HepG2 (cell line): ENCODE results near the gene IL27RA. TPM values are rescaled to one million over a fixed set of nuclear protein-coding genes. Genes with fewer than 3 reads are reported as not detected.
A peak's percentile ranks its signal among the peaks of the same experiment; 100 is the strongest.

Source experiments
- CHD2 ChIP-seq: IDR thresholded peaks from 2 replicates; pipeline ENCODE4 v1.6.1; 2011; ENCODE audit warnings: low read depth, low read length, improper control_type of control experiment
- LRRFIP1 ChIP-seq: sonication (generic); formaldehyde crosslinking; conservative IDR thresholded peaks from 2 replicates; pipeline ENCODE4 v1.4.0; 2020; ENCODE audit warnings: missing genetic modification reagents
- POLR2A ChIP-seq, 2 experiments: IDR thresholded peaks; 2 replicates each; pipeline ENCODE4 v1.6.1; 2011; ENCODE audit warnings: low read depth in 2 of 2, low read length in 2 of 2, mild to moderate bottlenecking in 1 of 2, moderate library complexity in 1 of 2; ENCODE audit not compliant: insufficient read depth in 1 of 2
- SNAPC4 ChIP-seq: sonication (generic); formaldehyde crosslinking; IDR thresholded peaks from 2 replicates; pipeline ENCODE4 v1.4.0; 2020; ENCODE audit warnings: mild to moderate bottlenecking, missing genetic modification reagents
- TCF7L2 ChIP-seq: IDR thresholded peaks from 2 replicates; pipeline ENCODE4 v1.6.1; 2011; ENCODE audit warnings: mild to moderate bottlenecking, low read depth, low read length, moderate library complexity
- ZBTB7A ChIP-seq: sonication (generic); formaldehyde crosslinking; IDR thresholded peaks from 2 replicates; pipeline ENCODE4 v1.8.0; 2022; ENCODE audit warnings: mild to moderate bottlenecking, missing genetic modification reagents
- ZMYM4 ChIP-seq: sonication (generic); formaldehyde crosslinking; IDR thresholded peaks from 2 replicates; pipeline ENCODE4 v1.8.1; 2023; ENCODE audit warnings: mild to moderate bottlenecking, missing genetic modification reagents
- polyA plus RNA-seq, 8 experiments: library from polyadenylated mRNA; depleted of rRNA in 3 of 8; stranded (reverse) in 7 of 8; unstranded in 1 of 8; fragments of >200 nt; fragmentation: Illumina TruSeq in 4 of 8; extraction: Trizol in 4 of 8; gene quantifications; 2 replicates each; pipeline versions ENCODE4 v1.2.1 to v1.2.3, GENCODE V29; 2011 to 2016; ENCODE audit warnings: low read depth in 4 of 8, missing spikeins in 1 of 8, mixed read lengths in 1 of 8; ENCODE audit not compliant: insufficient read depth in 1 of 8
- total RNA-seq, 5 experiments: library from RNA; depleted of rRNA; stranded (reverse); fragments of >200 nt; fragmentation: Illumina TruSeq; extraction: Trizol; gene quantifications; 2 replicates each; pipeline ENCODE4 v1.2.3, GENCODE V29; 2016; ENCODE audit warnings: low read depth in 1 of 5
- TF ChIP-seq, protein P1 (sequence below): sonication (generic); formaldehyde crosslinking; IDR thresholded peaks from 2 replicates; pipeline ENCODE4 v1.5.1; 2020; ENCODE audit warnings: missing genetic modification reagents, mild to moderate bottlenecking, borderline replicate concordance
- TF ChIP-seq, protein P2 (sequence below): sonication (generic); formaldehyde crosslinking; IDR thresholded peaks from 2 replicates; pipeline ENCODE4 v1.5.0; 2020; ENCODE audit warnings: mild to moderate bottlenecking, missing genetic modification reagents, borderline replicate concordance

IL27RA gene
- total and polyA plus RNA-seq, 2 of the 13 experiments (the other 11 are each of a cell fraction or from before 2014, with no cell fraction given) = 3.5 to 8.1 TPM

DNA sequence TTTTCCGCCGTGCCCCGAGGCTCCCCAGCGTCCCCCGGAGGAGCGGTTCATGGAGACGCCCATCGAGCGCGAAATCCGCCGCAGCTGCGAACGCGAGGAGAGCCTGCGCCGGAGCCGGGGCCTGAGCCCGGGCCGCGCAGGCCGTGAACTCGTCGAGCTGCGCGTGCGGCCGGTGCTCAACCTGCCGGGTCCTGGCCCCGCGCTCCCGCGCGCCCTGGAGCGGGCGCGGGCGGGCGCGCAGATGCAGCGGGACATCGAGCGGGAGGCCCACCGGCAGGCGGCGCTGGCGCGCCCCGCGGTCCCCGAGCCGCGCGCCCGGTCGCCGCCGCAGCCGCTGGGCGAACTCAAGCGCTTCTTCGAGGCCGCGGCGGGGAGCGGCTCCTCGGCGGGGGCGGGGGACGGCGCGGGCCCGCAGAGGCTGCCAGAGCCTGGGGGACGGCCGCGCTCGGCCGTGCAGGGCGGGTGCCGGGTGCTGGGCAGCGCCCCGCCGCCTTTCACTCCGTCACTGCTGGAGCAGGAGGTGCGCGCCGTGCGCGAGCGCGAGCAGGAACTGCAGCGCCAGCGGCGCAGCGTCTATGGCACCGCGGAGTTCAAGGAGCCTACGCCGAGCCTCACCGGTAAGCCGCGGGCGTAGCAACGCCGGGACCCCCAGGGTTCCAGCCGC, 41.8 kb downstream of the IL27RA start (continued):
- no peak for TF ChIP-seq SNAPC4 (CRISPR knock-in tag)
- no peak for TF ChIP-seq ZBTB7A
- TF ChIP-seq, protein P1, sequence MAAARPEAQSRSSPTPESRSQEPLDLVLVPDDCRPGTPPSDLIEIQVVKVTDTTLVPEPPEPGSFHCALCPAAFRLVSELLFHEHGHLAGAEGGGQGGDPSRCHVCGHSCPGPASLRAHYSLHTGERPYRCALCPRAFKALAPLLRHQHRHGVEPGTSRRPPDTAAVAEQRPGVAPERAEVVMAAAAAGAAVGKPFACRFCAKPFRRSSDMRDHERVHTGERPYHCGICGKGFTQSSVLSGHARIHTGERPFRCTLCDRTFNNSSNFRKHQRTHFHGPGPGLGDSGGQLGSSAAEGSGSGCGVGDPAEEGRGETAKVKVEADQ (CRISPR knock-in tag) = no peak
- no peak for TF ChIP-seq TCF7L2
- TF ChIP-seq LRRFIP1 (CRISPR knock-in tag) = no peak
- TF ChIP-seq POLR2A (IDR thresholded peaks at IDR 0.05; ENCODE audit: insufficient read depth in 1 of 2, low read depth in 2 of 2, low read length in 2 of 2) = no peak
- TF ChIP-seq, protein P2, sequence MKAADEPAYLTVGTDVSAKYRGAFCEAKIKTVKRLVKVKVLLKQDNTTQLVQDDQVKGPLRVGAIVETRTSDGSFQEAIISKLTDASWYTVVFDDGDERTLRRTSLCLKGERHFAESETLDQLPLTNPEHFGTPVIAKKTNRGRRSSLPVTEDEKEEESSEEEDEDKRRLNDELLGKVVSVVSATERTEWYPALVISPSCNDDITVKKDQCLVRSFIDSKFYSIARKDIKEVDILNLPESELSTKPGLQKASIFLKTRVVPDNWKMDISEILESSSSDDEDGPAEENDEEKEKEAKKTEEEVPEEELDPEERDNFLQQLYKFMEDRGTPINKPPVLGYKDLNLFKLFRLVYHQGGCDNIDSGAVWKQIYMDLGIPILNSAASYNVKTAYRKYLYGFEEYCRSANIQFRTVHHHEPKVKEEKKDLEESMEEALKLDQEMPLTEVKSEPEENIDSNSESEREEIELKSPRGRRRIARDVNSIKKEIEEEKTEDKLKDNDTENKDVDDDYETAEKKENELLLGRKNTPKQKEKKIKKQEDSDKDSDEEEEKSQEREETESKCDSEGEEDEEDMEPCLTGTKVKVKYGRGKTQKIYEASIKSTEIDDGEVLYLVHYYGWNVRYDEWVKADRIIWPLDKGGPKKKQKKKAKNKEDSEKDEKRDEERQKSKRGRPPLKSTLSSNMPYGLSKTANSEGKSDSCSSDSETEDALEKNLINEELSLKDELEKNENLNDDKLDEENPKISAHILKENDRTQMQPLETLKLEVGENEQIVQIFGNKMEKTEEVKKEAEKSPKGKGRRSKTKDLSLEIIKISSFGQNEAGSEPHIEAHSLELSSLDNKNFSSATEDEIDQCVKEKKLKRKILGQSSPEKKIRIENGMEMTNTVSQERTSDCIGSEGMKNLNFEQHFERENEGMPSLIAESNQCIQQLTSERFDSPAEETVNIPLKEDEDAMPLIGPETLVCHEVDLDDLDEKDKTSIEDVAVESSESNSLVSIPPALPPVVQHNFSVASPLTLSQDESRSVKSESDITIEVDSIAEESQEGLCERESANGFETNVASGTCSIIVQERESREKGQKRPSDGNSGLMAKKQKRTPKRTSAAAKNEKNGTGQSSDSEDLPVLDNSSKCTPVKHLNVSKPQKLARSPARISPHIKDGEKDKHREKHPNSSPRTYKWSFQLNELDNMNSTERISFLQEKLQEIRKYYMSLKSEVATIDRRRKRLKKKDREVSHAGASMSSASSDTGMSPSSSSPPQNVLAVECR (CRISPR knock-in tag) = 0 out of 2 replicates have a peak, but pooled peaks have one; percentile 0
- no peak for TF ChIP-seq CHD2
- no peak for TF ChIP-seq ZMYM4
